Limb (tissue), 2 donors: Measurements from ENCODE around the gene CYTH1.
"Not testable (repeated sequence)": the region's sequence is repeated elsewhere in the genome, so short reads cannot be mapped to it uniquely, and the experiment has no call there.

Experiments used
- DNase-seq, 2 donors: peaks; one replicate each; pipeline ENCODE4 v3.0.0-alpha.2; 2016; ENCODE audit errors: extremely low spot score in 2 of 2

Gene CYTH1

DNA sequence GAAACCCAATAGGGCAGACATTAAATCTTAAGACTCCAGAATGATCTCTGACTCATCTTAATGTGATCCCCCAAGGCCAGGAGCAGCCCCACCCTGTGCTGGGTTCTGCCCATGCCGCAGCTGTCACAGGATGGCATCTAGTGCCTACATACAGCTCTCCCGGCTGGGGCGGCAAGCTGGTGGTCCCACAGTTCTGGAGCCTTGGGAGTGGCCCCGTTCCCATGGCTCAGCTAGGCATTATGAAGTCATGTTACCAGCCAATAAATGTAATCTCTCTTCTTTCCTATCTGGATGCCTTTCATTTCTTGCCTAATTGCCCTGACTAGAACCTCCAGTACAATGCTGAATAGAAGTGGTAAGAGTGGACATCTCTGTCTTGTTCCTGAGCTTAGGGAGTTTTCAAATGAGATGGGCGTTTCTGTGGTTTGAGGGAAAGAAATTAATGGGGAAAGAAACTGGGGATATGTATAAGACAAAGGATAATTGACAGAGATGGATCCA is 109.2 kb downstream of the CYTH1 start:
- no peak for DNase-seq

DNA sequence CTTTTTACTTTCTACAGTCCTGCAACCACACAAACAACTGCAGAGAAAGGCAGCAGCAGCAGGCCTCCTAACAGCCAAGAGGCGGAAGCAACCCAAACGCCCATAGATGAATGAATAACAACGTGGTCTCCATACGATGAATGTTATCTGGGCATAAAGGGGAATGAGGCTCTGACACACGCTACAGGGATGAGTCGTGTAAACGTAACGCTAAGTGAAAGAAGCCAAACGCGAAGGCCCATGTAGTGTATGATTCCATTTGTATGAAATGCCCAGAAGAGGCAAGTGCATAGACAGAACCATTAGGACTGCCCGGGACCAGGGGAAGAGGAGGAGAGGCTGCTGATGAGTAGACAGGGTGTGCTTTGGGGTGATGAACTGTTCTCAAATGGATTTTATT is 110.1 kb downstream of the CYTH1 start:
- DNase-seq: no peak

DNA sequence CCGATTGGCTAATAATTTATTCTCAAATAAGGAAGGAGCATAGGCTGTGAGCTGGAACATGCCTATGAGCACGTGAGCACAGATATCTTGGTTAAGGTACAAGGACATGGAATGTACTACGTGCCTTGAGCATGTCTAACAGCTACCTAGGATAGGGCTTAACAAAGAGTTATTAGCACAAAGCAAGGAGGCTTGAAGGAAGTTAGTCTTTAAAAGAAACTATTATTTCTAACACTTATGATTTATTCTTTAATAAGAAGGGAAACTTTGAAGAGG is 110.4 kb downstream of the CYTH1 start:
- not testable (repeated sequence) for DNase-seq

- no peak for DNase-seq
Measured at GRCh38 chr17:78670850-78671725, 111.0 kb downstream of the CYTH1 start.

DNA sequence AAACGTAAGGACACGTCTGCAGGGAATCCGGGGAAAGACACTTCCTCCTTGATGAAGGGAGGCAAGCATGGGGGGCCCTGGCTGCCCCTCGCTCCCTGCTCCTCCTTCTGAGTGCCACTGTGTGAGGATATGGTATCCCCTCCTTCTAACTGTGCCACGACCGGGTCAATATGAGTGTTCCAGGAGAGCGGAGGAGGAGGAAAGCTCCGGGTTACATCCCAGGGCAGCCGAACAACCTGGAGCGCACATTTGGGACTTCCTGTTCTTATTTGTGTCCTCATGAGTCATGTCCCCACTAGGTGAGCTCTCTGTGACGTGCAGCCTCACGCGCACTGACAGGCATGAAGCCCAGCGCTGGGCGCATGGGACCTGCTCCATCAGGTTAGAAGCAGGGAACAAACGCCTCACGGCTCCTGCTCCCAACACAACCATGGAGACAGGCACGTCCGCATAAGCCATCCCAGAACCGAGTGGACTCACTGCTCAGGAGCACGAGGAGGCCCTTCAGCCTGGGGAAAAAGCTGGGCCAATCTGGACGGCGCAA is 112.0 kb downstream of the CYTH1 start:
- no peak for DNase-seq

GRCh38 chr17:78669256-78669974 is 112.7 kb downstream of the CYTH1 start:
- DNase-seq: no peak

GRCh38 chr17:78668847-78669246 is 113.2 kb downstream of the CYTH1 start:
- no peak for DNase-seq

DNA sequence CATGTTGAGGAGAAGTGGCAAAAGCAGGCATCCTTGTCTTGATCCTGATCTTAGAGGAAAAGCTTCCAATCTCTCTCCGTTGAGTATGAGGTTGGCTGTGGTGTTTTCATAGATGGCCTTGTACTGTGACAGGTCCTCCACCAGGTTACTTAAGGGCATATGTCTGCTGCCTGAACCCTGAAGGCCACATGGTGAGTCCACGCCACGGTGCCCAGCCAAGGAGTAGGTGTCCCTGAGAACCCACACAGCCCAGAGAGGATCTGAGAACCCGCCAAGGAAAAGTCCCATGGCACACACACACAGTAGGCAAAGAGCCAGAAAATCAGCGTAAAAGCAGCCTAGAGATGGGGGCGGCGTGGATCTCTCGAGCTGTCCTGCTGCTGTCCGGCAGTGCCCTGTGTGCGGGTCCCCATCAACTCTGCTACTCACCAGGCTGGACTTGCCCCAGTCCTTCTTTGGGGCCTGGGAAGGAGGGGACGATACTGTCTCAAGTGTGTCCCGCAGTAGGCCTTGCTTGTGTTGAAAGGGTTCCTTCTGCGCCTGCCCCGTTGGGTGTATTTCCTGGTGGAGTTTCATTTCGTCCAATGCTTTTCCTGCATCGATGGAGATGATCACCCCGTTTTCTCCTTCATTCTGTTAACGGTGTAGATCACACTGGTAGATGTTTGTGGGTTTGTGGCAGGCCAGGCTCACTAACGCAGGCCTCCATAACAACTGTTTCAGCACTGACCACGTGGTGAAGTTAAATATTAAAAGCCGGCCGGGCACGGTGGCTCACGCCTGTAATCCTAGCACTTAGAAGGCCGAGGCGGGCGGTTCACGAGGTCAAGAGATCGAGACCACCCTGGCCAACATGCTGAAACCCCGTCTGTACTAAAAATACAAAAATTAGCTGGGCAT is 114.1 kb downstream of the CYTH1 start:
- DNase-seq: no peak

- no peak for DNase-seq
Measured at GRCh38 chr17:78667091-78667490, 115.0 kb downstream of the CYTH1 start.

DNA sequence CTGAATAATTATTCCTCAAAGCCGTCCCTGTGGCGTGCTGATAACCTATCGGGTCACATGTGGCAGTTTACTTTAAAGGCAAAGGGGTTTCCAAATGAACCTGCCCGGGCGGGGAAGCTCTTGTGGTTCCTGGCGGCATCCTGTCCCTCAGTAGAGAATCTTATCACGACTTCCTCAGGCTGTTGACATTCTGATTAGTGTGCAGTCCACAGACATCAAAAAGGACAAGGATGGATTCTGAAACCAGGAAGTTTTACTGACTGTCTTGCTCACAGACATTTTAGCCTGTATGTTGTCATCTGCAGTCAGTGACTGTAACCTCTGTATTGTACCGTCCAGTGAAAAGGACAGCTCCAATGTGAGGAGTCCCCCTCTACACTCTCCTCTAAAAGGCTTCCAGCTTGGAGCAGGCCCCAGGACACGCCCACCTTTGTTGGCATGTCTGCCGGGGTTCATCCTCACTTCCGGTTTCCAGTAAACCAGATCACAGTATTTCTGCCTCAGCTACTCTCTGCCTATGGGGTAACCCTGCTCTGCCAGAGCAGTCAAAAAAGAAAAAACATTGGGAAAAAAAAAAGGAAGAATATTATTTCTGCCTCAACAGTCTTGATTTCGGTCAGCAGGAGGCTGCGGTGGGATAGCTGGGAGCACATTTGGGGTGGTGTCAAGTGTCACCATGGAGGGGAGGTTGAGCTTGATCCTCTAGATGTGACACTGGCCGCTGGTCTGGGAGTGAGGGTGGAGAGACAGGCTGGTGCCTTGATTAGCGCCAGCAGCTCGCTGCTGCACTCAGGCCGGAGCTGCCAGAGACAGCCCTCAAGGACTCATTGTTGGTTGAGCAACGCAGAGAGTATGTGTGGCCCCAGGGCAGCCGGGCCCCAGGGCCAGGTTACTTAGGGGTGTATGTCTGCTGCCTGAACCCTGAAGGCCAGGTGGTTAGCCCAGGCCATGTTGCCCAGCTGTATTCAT is 115.8 kb downstream of the CYTH1 start:
- no peak for DNase-seq

DNA sequence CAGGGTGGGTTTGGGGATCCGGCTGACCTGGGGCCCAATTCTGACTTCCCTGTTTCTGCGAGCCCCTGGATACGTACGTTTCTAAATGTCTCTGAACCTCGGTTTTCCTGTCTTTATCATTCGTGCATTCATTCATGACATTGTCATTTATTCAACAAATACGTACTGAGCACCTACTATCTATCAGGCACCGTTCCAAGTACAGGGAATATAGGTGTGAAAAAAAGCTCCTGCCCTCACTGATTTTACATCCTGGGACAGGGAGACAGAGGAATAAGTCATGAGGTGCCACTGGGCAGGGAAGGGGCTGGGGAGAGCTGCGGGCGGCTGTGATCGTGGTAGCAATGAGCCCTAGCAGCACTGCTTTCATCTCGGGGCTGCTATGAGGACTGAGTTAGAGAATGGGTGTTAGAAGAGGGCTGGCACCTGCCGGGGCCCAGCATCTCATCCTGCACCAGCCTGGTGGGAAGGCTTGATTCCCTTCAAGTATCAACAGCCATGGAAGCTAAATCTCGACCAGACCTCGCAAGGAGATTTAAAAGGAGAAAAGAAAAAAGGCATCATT is 116.6 kb downstream of the CYTH1 start:
- DNase-seq: no peak

DNA sequence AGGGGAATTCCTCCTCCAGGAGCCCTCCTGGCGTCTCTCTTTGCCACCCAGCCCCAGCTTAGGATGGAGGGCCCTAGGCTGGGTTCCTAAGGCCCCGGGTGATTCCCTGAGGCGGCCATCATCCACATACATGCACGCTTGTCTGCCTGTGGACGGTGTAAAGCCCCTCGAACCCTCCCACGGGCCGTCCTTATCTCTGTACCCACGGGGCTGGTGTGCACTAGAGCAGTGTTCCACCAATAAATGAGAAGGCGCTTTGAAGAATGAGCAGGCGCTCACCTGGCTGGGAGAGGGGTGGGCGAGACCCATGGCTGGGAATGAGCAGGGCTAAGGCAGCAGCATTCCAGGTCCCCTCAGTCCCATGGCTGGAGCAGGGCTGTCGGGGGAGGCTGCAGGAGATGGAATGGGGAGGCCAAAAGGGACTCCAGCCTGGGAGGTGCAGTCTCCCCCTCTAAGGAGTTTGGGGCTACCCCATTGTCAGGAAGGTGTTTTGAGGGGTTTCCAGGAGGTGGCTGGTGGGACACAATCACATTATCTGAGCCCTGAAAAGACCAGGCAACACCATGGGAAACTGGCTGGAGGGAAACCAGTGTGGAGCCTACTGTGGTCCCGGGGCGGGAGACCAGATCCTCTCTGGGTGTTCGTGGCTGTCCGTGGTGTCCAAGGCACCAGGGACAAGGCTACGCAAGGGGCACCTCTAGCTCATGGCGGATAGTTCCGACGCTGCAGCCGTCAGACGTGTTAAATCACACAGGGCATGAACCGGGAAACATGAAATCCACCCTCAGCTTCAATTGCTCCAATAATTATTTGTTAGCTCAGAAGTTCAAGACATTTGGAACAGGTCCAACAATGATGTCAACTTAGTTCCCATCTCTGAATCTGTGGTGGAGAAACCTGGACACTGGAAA is 117.3 kb downstream of the CYTH1 start:
- DNase-seq: no peak

GRCh38 chr17:78661093-78661770 is 120.8 kb downstream of the CYTH1 start:
- no peak for DNase-seq

GRCh38 chr17:78659546-78659945 is 122.5 kb downstream of the CYTH1 start:
- DNase-seq: no peak

DNA sequence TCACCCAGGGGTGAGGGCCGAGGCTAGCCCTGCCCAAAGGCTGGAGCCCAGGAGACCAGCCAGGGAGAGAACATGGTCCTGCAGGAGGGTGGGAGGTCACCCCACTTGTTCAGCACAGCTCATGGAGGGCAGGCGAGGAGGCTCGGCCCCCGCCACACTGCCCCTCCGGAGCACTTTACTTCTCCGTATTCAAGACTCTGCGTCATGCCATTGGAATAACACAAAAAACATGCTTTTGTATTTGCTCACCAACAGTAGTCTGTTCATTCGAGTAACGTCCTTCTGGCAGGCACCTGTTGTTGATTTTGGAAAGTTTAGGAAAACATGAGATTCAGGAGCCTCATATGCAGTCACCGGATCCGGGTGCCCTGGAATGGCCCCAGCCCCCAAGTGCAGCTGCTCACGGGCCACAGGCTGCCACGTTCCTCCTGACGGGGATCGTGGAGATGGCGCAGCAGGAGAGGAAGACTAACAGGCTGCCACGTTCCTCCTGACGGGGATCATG is 123.7 kb downstream of the CYTH1 start:
- peak in 1 of 2 donors; percentile 54 for DNase-seq

- DNase-seq: no peak
Measured at GRCh38 chr17:78655251-78655940, 126.7 kb downstream of the CYTH1 start.

DNA sequence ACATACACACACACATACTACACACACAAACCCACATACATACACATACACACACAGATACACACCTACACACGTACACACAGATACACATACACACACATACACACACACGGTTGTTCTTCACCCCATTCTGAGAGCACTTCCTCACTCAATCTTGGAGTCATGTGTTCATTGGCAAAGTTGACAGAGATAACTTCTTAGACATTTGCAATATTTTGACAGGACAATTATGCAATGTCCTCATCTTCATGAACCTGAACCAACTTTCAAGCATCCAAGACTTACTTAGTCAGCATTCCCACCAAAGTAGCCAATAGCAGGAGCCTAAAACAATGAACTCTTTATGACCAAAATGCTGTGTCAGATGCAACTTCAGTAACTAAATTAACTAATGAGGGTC is 127.7 kb downstream of the CYTH1 start:
- no peak for DNase-seq

DNA sequence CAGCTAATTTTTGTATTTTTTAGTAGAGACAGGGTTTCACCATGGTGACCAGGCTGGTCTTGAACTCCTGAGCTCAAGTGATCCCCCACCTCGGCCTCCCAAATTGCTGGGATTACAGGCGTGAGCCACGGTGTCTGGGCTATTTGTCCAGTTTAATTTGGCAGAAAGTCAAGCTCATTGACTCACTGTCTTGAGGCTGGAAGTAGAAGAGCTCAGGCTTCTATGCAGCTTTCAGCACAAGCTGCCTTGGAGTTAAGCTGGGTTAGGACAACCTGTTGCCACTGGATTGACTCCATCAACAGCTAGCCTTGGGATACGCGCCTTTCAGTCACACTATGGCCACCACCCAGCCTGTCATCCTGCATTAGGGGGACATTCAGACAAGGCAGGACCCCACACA is 128.7 kb downstream of the CYTH1 start:
- DNase-seq: no peak
